OCI-LY7 (cell line): ENCODE measurements around the gene UQCC5.

Experiments
- EZH2phosphoT487 ChIP-seq: fragments of 200-600 bp; sonication (generic); IDR thresholded peaks from 2 replicates; pipeline ENCODE4 v1.6.1; 2018; ENCODE audit warnings: low read depth, borderline replicate concordance, mild to moderate bottlenecking, mixed run types, antibody characterized with exemption, low read length, moderate library complexity, mixed read lengths
- TF ChIP-seq, protein P1 (sequence below): fragments of 200-600 bp; sonication (generic); conservative IDR thresholded peaks from 2 replicates; pipeline ENCODE4 v1.5.1; 2014; ENCODE audit warnings: mild to moderate bottlenecking, antibody characterized with exemption, low read length, moderate library complexity, mixed read lengths

- TF ChIP-seq, protein P1, sequence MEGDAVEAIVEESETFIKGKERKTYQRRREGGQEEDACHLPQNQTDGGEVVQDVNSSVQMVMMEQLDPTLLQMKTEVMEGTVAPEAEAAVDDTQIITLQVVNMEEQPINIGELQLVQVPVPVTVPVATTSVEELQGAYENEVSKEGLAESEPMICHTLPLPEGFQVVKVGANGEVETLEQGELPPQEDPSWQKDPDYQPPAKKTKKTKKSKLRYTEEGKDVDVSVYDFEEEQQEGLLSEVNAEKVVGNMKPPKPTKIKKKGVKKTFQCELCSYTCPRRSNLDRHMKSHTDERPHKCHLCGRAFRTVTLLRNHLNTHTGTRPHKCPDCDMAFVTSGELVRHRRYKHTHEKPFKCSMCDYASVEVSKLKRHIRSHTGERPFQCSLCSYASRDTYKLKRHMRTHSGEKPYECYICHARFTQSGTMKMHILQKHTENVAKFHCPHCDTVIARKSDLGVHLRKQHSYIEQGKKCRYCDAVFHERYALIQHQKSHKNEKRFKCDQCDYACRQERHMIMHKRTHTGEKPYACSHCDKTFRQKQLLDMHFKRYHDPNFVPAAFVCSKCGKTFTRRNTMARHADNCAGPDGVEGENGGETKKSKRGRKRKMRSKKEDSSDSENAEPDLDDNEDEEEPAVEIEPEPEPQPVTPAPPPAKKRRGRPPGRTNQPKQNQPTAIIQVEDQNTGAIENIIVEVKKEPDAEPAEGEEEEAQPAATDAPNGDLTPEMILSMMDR = no peak
- no peak for TF ChIP-seq EZH2phosphoT487
Observed at GRCh38 chr3:52547143-52547542, 10.7 kb downstream of the UQCC5 start.
